Uterus (tissue), 4 donors: Measurements from ENCODE around the gene WDR59. TPM values are rescaled to one million over a fixed set of nuclear protein-coding genes. Genes with fewer than 3 reads are reported as not detected.

ENCODE experiments used
- DNase-seq, 2 donors: peaks; one replicate each; pipeline ENCODE4 v3.0.0-alpha.2; 2019 to 2020
- H3K27ac ChIP-seq, 2 donors: fragments of 200-600 bp; sonication (generic); 1 replicate in 1 of 2; 2 replicates in 1 of 2; pipeline ENCODE4 v1.5.1; 2016 to 2018
- H3K27me3 ChIP-seq, 2 donors: fragments of 200-600 bp; sonication (generic); one replicate each; pipeline ENCODE4 v1.5.1; 2018 to 2019; ENCODE audit warnings: control low read depth in 1 of 2
- H3K36me3 ChIP-seq, 2 donors: fragments of 200-600 bp; sonication (generic); one replicate each; pipeline ENCODE4 v1.5.1; 2019; ENCODE audit warnings: control low read depth in 1 of 2
- H3K4me1 ChIP-seq, 2 donors: fragments of 200-600 bp; sonication (generic); one replicate each; pipeline ENCODE4 v1.5.1; 2018 to 2019; ENCODE audit warnings: control low read depth in 1 of 2
- H3K4me3 ChIP-seq, 2 donors: fragments of 200-600 bp; sonication (generic); 1 replicate in 1 of 2; 2 replicates in 1 of 2; pipeline ENCODE4 v1.5.1; 2018 to 2019; ENCODE audit warnings: mild to moderate bottlenecking in 1 of 2
- H3K9me3 ChIP-seq, 2 donors: fragments of 200-600 bp; sonication (generic); one replicate each; pipeline ENCODE4 v1.5.1; 2019; ENCODE audit warnings: control low read depth in 1 of 2
- CTCF ChIP-seq, 4 experiments: fragments of 200-600 bp in 2 of 4; fragments of 450-650 bp in 2 of 4; sonication (generic) in 2 of 4; IDR thresholded peaks; one replicate each; pipeline ENCODE4 v1.5.1; 2016 to 2019; ENCODE audit warnings: antibody characterized with exemption in 4 of 4, mild to moderate bottlenecking in 2 of 4, moderate library complexity in 1 of 4
- POLR2A ChIP-seq, 2 donors: fragments of 450-650 bp; IDR thresholded peaks; one replicate each; pipeline ENCODE4 v1.6.1; 2016; ENCODE audit warnings: antibody characterized with exemption in 2 of 2, mild to moderate bottlenecking in 1 of 2, moderate library complexity in 1 of 2
- intact Hi-C: fragments of 100-400 bp; cut with DNase I; formaldehyde crosslinking; loops from one replicate; pipeline ENCODE4 v1.15.1; 2023; ENCODE audit warnings: low total_unique reads
- total RNA-seq, 4 donors: library from RNA; depleted of rRNA in 3 of 4; stranded (reverse); fragments of >200 nt in 3 of 4; gene quantifications; one replicate each; pipeline versions ENCODE4 v1.1.0 to v1.2.4, GENCODE V29; 2014 to 2023
- donor health status: DM: yes; HTN: yes; CAD: no.

WDR59 gene
- 100 to 1,000 TPM in 1 of 4 donors, 10 to 100 TPM in 3; 37.1 to 103 (median 65.0) TPM for total RNA-seq

- peak; percentile 99 to 100 for DNase-seq
- intact Hi-C loops: no loop called here
- H3K27ac ChIP-seq: peak within 1 kb of the TSS; percentile 73 to 85
- peak within 1 kb of the TSS; percentile 96 to 97 for H3K4me3 ChIP-seq
- TF ChIP-seq CTCF (IDR thresholded peaks at IDR 0.05) (no peak), POLR2A (IDR thresholded peaks at IDR 0.05) (peak; percentile 22 to 60)
- no peaks in the 10 kb centered on the region for H3K27me3 ChIP-seq
- H3K36me3 ChIP-seq: no peaks in the 10 kb centered on the region
- H3K9me3 ChIP-seq: no peaks in the 10 kb centered on the region
- no peaks in the 10 kb centered on the region for H3K4me1 ChIP-seq
Measured at GRCh38 chr16:74984529-74985296, at the start of gene WDR59. TSS of gene WDR59 (minus strand) at chr16:74985123. CDS start at chr16:74985017, 106 bp downstream.

GRCh38 chr16:75032655-75033054 is 47.7 kb upstream of the WDR59 start:
- DNase-seq: no peak
- Histone ChIP-seq H3K9me3 (peaks cover 0 to 5% of the 10 kb centered on the region in 2 donors), H3K36me3 (no peaks in the 10 kb centered on the region), H3K27ac (no peak overlapping the region), H3K27me3 (no peaks in the 10 kb centered on the region), H3K4me1 (no peaks in the 10 kb centered on the region), H3K4me3 (no peak overlapping the region)
- intact Hi-C loops: no loop called here
- no peak for TF ChIP-seq CTCF (IDR thresholded peaks at IDR 0.05)
- no peak for TF ChIP-seq POLR2A (IDR thresholded peaks at IDR 0.05)

GRCh38 chr16:75029854-75030253 is 44.9 kb upstream of the WDR59 start:
- DNase-seq: no peak
- Histone ChIP-seq H3K9me3 (no peaks in the 10 kb centered on the region), H3K36me3 (no peaks in the 10 kb centered on the region), H3K4me1 (peaks cover 0 to 4% of the 10 kb centered on the region in 2 donors), H3K27me3 (no peaks in the 10 kb centered on the region), H3K27ac (no peak overlapping the region), H3K4me3 (no peak overlapping the region)
- TF ChIP-seq CTCF (IDR thresholded peaks at IDR 0.05) (no peak), POLR2A (IDR thresholded peaks at IDR 0.05) (no peak)
- intact Hi-C loops: no loop called here

- TF ChIP-seq POLR2A (IDR thresholded peaks at IDR 0.05) (no peak), CTCF (IDR thresholded peaks at IDR 0.05) (no peak)
- H3K27me3 ChIP-seq: no peaks in the 10 kb centered on the region
- no peak overlapping the region for H3K4me3 ChIP-seq
- peaks cover 0 to 4% of the 10 kb centered on the region in 2 donors for H3K4me1 ChIP-seq
- no peaks in the 10 kb centered on the region for H3K36me3 ChIP-seq
- no peak overlapping the region for H3K27ac ChIP-seq
- intact Hi-C loops: no loop called here
- no peaks in the 10 kb centered on the region for H3K9me3 ChIP-seq
- no peak for DNase-seq
Measured at GRCh38 chr16:75028544-75029135, 43.7 kb upstream of the WDR59 start.
